ENCODE measurements around the gene LONRF2. TPM values are rescaled to one million over a fixed set of nuclear protein-coding genes. Genes with fewer than 3 reads are reported as not detected.

The LONRF2 gene
- total RNA-seq, 1 donor, result under 0.01 TPM

DNA sequence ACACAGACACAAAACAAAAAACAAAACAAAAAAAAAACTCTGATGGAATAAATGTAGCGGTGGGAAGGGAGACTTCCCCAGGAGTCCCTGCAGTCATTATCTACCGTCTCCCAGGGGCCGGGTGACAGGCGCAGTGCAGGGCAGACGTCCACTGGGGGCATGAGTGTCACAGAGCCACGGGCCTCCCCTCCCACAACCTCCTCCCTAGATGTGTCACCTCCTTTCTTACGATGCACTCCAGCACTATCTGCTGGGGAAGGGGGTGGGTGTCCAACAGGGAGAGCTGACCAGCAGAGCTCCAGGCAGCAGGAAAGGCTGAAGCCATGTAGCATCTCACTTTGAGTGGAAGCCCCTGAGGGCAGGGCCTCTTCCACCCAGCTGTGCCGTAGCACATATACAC lies 84.5 kb downstream of the LONRF2 start:
- no peak overlapping the region for H2AFZ ChIP-seq (ENCODE audit: low read length)

DNA sequence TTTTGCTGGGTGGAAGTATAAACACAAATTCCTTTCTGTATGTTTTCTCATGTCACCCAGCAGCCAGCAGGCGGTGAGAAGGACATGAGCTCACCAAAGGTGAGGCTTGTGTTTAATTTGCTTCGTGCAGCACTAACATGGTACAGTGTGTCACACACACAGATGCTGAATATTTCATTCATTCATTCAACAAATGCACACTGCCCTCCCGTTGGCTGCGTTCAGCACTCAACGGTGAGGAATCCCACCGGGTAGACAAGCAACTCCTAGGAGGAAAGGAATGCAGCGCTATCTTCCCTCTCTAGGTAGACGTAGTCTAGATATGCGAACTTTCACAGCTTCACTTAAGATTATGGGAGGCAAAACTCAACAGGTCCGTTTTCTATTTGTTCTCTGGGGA lies 85.1 kb downstream of the LONRF2 start:
- no peak overlapping the region for H2AFZ ChIP-seq (ENCODE audit: low read length)
- no peaks in the 10 kb centered on the region for H3K36me3 ChIP-seq (ENCODE audit: insufficient read depth, low read length)
- no peaks in the 10 kb centered on the region for H4K20me1 ChIP-seq (ENCODE audit: insufficient read depth, low read length)
- no peak overlapping the region for H3K4me2 ChIP-seq (ENCODE audit: insufficient read depth, low read length)
- no peaks in the 10 kb centered on the region for H3K27me3 ChIP-seq (ENCODE audit: insufficient read depth, low read length)
- peaks cover 6% of the 10 kb centered on the region for H3K4me1 ChIP-seq (ENCODE audit: insufficient read depth, low read length)
- no peak overlapping the region for H3K4me3 ChIP-seq (ENCODE audit: insufficient read depth, low read length)
- H3K27ac ChIP-seq (ENCODE audit: low read depth, low read length), result no peak overlapping the region
- TF ChIP-seq, protein P1, sequence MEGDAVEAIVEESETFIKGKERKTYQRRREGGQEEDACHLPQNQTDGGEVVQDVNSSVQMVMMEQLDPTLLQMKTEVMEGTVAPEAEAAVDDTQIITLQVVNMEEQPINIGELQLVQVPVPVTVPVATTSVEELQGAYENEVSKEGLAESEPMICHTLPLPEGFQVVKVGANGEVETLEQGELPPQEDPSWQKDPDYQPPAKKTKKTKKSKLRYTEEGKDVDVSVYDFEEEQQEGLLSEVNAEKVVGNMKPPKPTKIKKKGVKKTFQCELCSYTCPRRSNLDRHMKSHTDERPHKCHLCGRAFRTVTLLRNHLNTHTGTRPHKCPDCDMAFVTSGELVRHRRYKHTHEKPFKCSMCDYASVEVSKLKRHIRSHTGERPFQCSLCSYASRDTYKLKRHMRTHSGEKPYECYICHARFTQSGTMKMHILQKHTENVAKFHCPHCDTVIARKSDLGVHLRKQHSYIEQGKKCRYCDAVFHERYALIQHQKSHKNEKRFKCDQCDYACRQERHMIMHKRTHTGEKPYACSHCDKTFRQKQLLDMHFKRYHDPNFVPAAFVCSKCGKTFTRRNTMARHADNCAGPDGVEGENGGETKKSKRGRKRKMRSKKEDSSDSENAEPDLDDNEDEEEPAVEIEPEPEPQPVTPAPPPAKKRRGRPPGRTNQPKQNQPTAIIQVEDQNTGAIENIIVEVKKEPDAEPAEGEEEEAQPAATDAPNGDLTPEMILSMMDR (IDR thresholded peaks at IDR 0.05; ENCODE audit: extremely low read depth, low read depth, low read length), result no peak
- no peaks in the 10 kb centered on the region for H3K79me2 ChIP-seq (ENCODE audit: insufficient read depth, low read length)
- no peaks in the 10 kb centered on the region for H3K9me3 ChIP-seq (ENCODE audit: low read depth, low read length)
- no peak for DNase-seq (ENCODE audit: insufficient read length, low spot score, missing footprints)

More for the DNA sequence above, 84.5 kb downstream of the LONRF2 start:
- Histone ChIP-seq H3K9me3 (ENCODE audit: low read depth, low read length) (no peaks in the 10 kb centered on the region), H3K36me3 (ENCODE audit: insufficient read depth, low read length) (no peaks in the 10 kb centered on the region), H3K4me3 (ENCODE audit: insufficient read depth, low read length) (no peak overlapping the region), H3K4me2 (ENCODE audit: insufficient read depth, low read length) (no peak overlapping the region), H3K27me3 (ENCODE audit: insufficient read depth, low read length) (no peaks in the 10 kb centered on the region), H4K20me1 (ENCODE audit: insufficient read depth, low read length) (no peaks in the 10 kb centered on the region), H3K4me1 (ENCODE audit: insufficient read depth, low read length) (peaks cover 6% of the 10 kb centered on the region), H3K27ac (ENCODE audit: low read depth, low read length) (no peak overlapping the region), H3K79me2 (ENCODE audit: insufficient read depth, low read length) (no peaks in the 10 kb centered on the region)
- TF ChIP-seq, protein P1 (IDR thresholded peaks at IDR 0.05; ENCODE audit: extremely low read depth, low read depth, low read length), result no peak
- no peak for DNase-seq (ENCODE audit: insufficient read length, low spot score, missing footprints)

DNA sequence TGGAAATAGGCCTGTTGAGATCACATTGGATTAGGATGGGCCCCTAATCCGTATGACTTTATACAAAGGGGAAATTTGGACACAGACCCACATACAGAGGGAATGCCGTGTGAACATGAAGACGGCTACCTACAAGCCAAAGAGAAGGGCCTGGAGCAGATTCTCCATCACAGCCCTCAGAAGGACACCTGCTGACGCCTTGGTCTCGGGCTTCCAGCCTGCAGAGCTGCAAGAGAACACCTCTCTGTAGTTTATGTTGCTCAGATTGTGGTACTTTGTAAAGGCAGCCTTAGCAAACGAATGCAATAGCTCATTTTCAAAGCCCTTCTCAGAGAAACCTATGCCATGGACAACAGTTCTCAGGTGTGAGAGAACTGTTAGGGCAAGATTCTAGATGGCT lies 86.1 kb downstream of the LONRF2 start:
- Histone ChIP-seq H3K4me2 (ENCODE audit: insufficient read depth, low read length) (no peak overlapping the region), H4K20me1 (ENCODE audit: insufficient read depth, low read length) (no peaks in the 10 kb centered on the region), H3K79me2 (ENCODE audit: insufficient read depth, low read length) (no peaks in the 10 kb centered on the region), H3K4me3 (ENCODE audit: insufficient read depth, low read length) (no peak overlapping the region), H2AFZ (ENCODE audit: low read length) (no peak overlapping the region), H3K36me3 (ENCODE audit: insufficient read depth, low read length) (no peaks in the 10 kb centered on the region), H3K27me3 (ENCODE audit: insufficient read depth, low read length) (no peaks in the 10 kb centered on the region), H3K9me3 (ENCODE audit: low read depth, low read length) (no peaks in the 10 kb centered on the region), H3K4me1 (ENCODE audit: insufficient read depth, low read length) (peaks cover 6% of the 10 kb centered on the region), H3K27ac (ENCODE audit: low read depth, low read length) (no peak overlapping the region)
- DNase-seq (ENCODE audit: insufficient read length, low spot score, missing footprints), result no peak
- TF ChIP-seq, protein P1 (IDR thresholded peaks at IDR 0.05; ENCODE audit: extremely low read depth, low read depth, low read length), result no peak

DNA sequence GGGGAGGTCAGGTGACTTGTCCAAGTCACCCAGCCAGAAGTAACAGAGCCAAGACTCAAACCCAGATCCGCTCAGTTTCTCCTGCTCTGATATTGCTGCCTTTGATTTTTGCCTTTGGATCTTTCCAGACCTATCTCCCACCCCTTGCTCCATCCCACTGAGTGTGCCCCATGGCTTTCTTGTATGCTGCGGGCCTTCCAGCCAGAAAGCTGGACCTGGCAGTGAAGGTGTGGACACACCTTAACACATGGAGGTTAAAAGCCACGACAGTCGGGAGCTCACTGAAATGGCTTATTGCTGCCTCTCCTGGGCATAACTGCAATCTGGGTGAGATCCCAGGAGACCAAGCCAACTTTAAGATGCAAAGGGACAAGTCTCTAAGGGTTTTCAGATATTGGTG lies 86.7 kb downstream of the LONRF2 start:
- no peaks in the 10 kb centered on the region for H4K20me1 ChIP-seq (ENCODE audit: insufficient read depth, low read length)
- H3K4me3 ChIP-seq (ENCODE audit: insufficient read depth, low read length), result no peak overlapping the region
- H3K9me3 ChIP-seq (ENCODE audit: low read depth, low read length), result no peaks in the 10 kb centered on the region
- H3K4me1 ChIP-seq (ENCODE audit: insufficient read depth, low read length), result peaks cover 6% of the 10 kb centered on the region
- no peak overlapping the region for H2AFZ ChIP-seq (ENCODE audit: low read length)
- no peak for DNase-seq (ENCODE audit: insufficient read length, low spot score, missing footprints)
- H3K79me2 ChIP-seq (ENCODE audit: insufficient read depth, low read length), result no peaks in the 10 kb centered on the region
- no peak overlapping the region for H3K27ac ChIP-seq (ENCODE audit: low read depth, low read length)
- no peak overlapping the region for H3K4me2 ChIP-seq (ENCODE audit: insufficient read depth, low read length)
- H3K27me3 ChIP-seq (ENCODE audit: insufficient read depth, low read length), result no peaks in the 10 kb centered on the region
- no peaks in the 10 kb centered on the region for H3K36me3 ChIP-seq (ENCODE audit: insufficient read depth, low read length)
- TF ChIP-seq, protein P1 (IDR thresholded peaks at IDR 0.05; ENCODE audit: extremely low read depth, low read depth, low read length), result no peak

Data from osteoblast (primary cell).